Measurements from ENCODE around the gene CACNA1I.

Gene CACNA1I

DNA sequence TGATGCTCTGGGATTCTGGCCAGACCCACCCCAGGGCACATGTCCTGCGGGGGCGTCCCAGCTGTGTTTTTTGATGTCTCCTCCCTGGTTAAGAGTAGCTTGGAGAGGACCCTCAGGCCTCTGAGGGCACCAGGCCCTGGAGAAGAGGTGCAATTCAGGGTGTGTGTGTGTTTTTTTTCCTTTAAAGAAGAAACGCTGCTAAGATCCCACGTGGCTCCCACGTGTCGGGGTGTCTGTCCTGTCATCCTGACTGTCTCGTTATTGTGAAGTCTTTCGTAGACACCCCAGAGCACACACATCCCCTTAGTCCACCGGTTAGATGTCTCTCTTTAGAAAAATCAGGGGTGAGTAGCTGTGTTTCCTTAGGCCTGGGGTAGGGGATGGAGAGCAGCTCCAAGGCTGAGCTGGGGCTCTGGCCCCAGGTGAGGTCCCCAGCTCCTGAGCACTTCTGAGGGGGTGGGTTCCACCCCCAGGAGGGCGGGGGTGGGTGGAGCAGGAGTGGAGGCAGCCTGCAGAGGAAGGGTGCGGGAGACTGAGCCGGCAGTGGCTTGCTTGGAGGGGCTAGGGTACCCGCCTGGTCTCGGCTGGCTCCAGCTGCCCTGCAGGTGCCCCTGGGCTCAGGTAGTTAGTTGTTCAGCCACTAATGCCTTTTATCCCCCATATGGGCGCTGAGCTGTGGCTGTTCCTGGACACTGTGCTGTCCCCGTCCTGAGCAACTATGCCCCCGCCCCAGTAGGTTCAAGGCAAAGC, 116.4 kb downstream of the CACNA1I start:
- Histone ChIP-seq H3K4me3 (ENCODE audit: insufficient read depth, low read length, poor library complexity, severe bottlenecking) (no peak overlapping the region), H3K27ac (ENCODE audit: low read depth, low read length) (no peak overlapping the region), H3K79me2 (ENCODE audit: insufficient read depth, low read length) (no peaks in the 10 kb centered on the region), H3F3A (ENCODE audit: insufficient read depth) (no peaks in the 10 kb centered on the region), H3K9ac (ENCODE audit: low read length) (no peak overlapping the region), H2AFZ (ENCODE audit: low read depth, low read length, severe bottlenecking) (no peak overlapping the region), H3K36me3 (ENCODE audit: low read length) (no peaks in the 10 kb centered on the region), H3K9me3 (ENCODE audit: insufficient read depth, low read length) (no peaks in the 10 kb centered on the region), H4K20me1 (ENCODE audit: low read depth, low read length) (no peaks in the 10 kb centered on the region), H3K27me3 (ENCODE audit: low read length) (no peaks in the 10 kb centered on the region), H3K4me2 (ENCODE audit: low read depth, low read length, poor library complexity, severe bottlenecking) (no peak overlapping the region), H3K9me2 (replicated peaks; ENCODE audit: insufficient read depth, low read length) (no peaks in the 10 kb centered on the region)
- TF ChIP-seq, protein P1, sequence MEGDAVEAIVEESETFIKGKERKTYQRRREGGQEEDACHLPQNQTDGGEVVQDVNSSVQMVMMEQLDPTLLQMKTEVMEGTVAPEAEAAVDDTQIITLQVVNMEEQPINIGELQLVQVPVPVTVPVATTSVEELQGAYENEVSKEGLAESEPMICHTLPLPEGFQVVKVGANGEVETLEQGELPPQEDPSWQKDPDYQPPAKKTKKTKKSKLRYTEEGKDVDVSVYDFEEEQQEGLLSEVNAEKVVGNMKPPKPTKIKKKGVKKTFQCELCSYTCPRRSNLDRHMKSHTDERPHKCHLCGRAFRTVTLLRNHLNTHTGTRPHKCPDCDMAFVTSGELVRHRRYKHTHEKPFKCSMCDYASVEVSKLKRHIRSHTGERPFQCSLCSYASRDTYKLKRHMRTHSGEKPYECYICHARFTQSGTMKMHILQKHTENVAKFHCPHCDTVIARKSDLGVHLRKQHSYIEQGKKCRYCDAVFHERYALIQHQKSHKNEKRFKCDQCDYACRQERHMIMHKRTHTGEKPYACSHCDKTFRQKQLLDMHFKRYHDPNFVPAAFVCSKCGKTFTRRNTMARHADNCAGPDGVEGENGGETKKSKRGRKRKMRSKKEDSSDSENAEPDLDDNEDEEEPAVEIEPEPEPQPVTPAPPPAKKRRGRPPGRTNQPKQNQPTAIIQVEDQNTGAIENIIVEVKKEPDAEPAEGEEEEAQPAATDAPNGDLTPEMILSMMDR (IDR thresholded peaks at IDR 0.05; ENCODE audit: insufficient read depth, low read length, poor library complexity, severe bottlenecking): no peak
- TF ChIP-seq EZH2phosphoT487 (conservative IDR thresholded peaks at IDR 0.05; ENCODE audit: low read length): no peak

GRCh38 chr22:39688186-39688785, 117.7 kb downstream of the CACNA1I start:
- H3K79me2 ChIP-seq (ENCODE audit: insufficient read depth, low read length): no peaks in the 10 kb centered on the region

GRCh38 chr22:39689421-39689820, 118.9 kb downstream of the CACNA1I start:
- no peaks in the 10 kb centered on the region for H3K27me3 ChIP-seq (ENCODE audit: low read length)
- TF ChIP-seq, protein P1 (IDR thresholded peaks at IDR 0.05; ENCODE audit: insufficient read depth, low read length, poor library complexity, severe bottlenecking): no peak
- TF ChIP-seq EZH2phosphoT487 (conservative IDR thresholded peaks at IDR 0.05; ENCODE audit: low read length): no peak
- no peak overlapping the region for H3K27ac ChIP-seq (ENCODE audit: low read depth, low read length)
- H3K4me3 ChIP-seq (ENCODE audit: insufficient read depth, low read length, poor library complexity, severe bottlenecking): no peak overlapping the region
- no peaks in the 10 kb centered on the region for H3K9me3 ChIP-seq (ENCODE audit: insufficient read depth, low read length)
- no peak overlapping the region for H3K9ac ChIP-seq (ENCODE audit: low read length)
- H3K36me3 ChIP-seq (ENCODE audit: low read length): no peaks in the 10 kb centered on the region
- H3F3A ChIP-seq (ENCODE audit: insufficient read depth): no peaks in the 10 kb centered on the region
- no peak overlapping the region for H2AFZ ChIP-seq (ENCODE audit: low read depth, low read length, severe bottlenecking)
- no peak overlapping the region for H3K4me2 ChIP-seq (ENCODE audit: low read depth, low read length, poor library complexity, severe bottlenecking)
- no peaks in the 10 kb centered on the region for H3K9me2 ChIP-seq (replicated peaks; ENCODE audit: insufficient read depth, low read length)
- no peaks in the 10 kb centered on the region for H3K79me2 ChIP-seq (ENCODE audit: insufficient read depth, low read length)
- H4K20me1 ChIP-seq (ENCODE audit: low read depth, low read length): no peaks in the 10 kb centered on the region

More at GRCh38 chr22:39688186-39688785, 117.7 kb downstream of the CACNA1I start:
- H3K9me3 ChIP-seq (ENCODE audit: insufficient read depth, low read length): no peaks in the 10 kb centered on the region
- H3K4me3 ChIP-seq (ENCODE audit: insufficient read depth, low read length, poor library complexity, severe bottlenecking): no peak overlapping the region
- no peak overlapping the region for H3K9ac ChIP-seq (ENCODE audit: low read length)
- no peak overlapping the region for H3K27ac ChIP-seq (ENCODE audit: low read depth, low read length)
- no peak for TF ChIP-seq EZH2phosphoT487 (conservative IDR thresholded peaks at IDR 0.05; ENCODE audit: low read length)
- TF ChIP-seq, protein P1 (IDR thresholded peaks at IDR 0.05; ENCODE audit: insufficient read depth, low read length, poor library complexity, severe bottlenecking): no peak
- no peaks in the 10 kb centered on the region for H3K9me2 ChIP-seq (replicated peaks; ENCODE audit: insufficient read depth, low read length)
- H3K36me3 ChIP-seq (ENCODE audit: low read length): no peaks in the 10 kb centered on the region
- H3F3A ChIP-seq (ENCODE audit: insufficient read depth): no peaks in the 10 kb centered on the region
- no peaks in the 10 kb centered on the region for H3K27me3 ChIP-seq (ENCODE audit: low read length)
- no peak overlapping the region for H2AFZ ChIP-seq (ENCODE audit: low read depth, low read length, severe bottlenecking)
- no peaks in the 10 kb centered on the region for H4K20me1 ChIP-seq (ENCODE audit: low read depth, low read length)
- H3K4me2 ChIP-seq (ENCODE audit: low read depth, low read length, poor library complexity, severe bottlenecking): no peak overlapping the region

Data from SU-DHL-6 (cell line).